Measurements from ENCODE around the gene GADD45G. TPM values are rescaled to one million over a fixed set of nuclear protein-coding genes. Genes with fewer than 3 reads are reported as not detected.

GADD45G gene
- polyA plus RNA-seq, 1 of the 3 experiments (the other 2 are of a cell fraction): 1.3 TPM

DNA sequence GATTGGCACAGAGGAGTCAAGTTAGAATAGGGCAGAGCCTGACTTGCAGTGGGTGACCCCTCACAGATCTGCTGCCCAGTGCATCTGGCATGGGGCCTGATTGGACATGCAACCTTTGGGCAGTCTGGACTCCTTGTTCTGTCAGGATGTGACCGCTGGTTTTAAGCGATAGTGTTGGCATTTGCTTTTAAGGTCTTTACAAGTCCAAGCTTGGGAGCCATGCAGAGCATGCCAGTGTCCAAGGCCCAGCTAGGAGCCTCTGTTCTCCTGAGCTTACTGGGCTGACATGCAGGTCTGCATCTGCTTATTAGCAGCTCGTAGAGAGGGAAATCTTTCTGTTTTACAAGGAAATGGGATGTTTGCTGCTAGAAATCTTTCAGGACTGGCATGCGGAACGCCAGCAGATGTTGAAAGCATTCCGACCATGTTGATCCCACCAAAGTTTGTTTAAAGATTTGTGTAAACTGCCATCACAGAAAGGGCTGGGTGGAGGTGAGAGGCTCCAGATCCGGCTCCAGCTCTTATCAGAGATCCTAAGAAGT lies 27.5 kb downstream of the GADD45G start:
- Histone ChIP-seq H3K9me2 (no peaks in the 10 kb centered on the region), H3F3A (replicated peaks; ENCODE audit: insufficient read depth) (no peaks in the 10 kb centered on the region), H3K4me2 (no peak overlapping the region), H3K9ac (no peak overlapping the region), H3K4me1 (ENCODE audit: control insufficient read depth in 1 of 2, insufficient read depth in 2 of 2, low read depth in 1 of 2, low read length in 1 of 2) (peaks cover 0 to 6% of the 10 kb centered on the region in 2 experiments; a peak in 1 of 4 replicates), H4K20me1 (ENCODE audit: insufficient read depth) (no peaks in the 10 kb centered on the region), H3K27me3 (ENCODE audit: insufficient read depth) (no peaks in the 10 kb centered on the region), H3K27ac (ENCODE audit: low read depth in 2 of 2, low read length in 1 of 2) (no peak overlapping the region), H3K9me3 (no peaks in the 10 kb centered on the region), H3K36me3 (replicated peaks in 1 of 2; ENCODE audit: control insufficient read depth in 1 of 2, insufficient read depth in 2 of 2, low read length in 1 of 2) (no peaks in the 10 kb centered on the region), H3K79me2 (ENCODE audit: insufficient read depth) (no peaks in the 10 kb centered on the region), H2AFZ (ENCODE audit: low read depth) (no peak overlapping the region), H3K4me3 (ENCODE audit: low read depth in 2 of 2, low read length in 1 of 2) (no peak overlapping the region)
- 46% methylated on average over 6 of the region's 7 CpGs for WGBS (ENCODE audit: low lambda C conversion rate)
- no peak for DNase-seq
- ChIA-PET CTCF (interaction anchor here (1.4 kb wide), 1 partner anchor 11 kb away, joined by 4 read pairs; no protein-coding TSS in a partner anchor), POLR2A (interaction anchor here (1.6 kb wide), 1 partner anchor 27 kb away, joined by 3 read pairs; the partner anchor contains the start of gene GADD45G)
- TF ChIP-seq RAD21 (IDR thresholded peaks at IDR 0.05; ENCODE audit: low read length) (no peak), GABPA (IDR thresholded peaks at IDR 0.05; ENCODE audit: low read depth) (no peak), TCF12 (IDR thresholded peaks at IDR 0.05) (no peak), MEF2A (IDR thresholded peaks at IDR 0.05; ENCODE audit: borderline replicate concordance, low read depth) (no peak), TAF1 (IDR thresholded peaks at IDR 0.05; ENCODE audit: borderline replicate concordance, low read depth, low read length) (no peak), GATA2 (CRISPR knock-in tag; IDR thresholded peaks at IDR 0.05) (no peak), CHD2 (IDR thresholded peaks at IDR 0.05; ENCODE audit: low read length, partially characterized antibody) (no peak)
- TF ChIP-seq, protein P1, sequence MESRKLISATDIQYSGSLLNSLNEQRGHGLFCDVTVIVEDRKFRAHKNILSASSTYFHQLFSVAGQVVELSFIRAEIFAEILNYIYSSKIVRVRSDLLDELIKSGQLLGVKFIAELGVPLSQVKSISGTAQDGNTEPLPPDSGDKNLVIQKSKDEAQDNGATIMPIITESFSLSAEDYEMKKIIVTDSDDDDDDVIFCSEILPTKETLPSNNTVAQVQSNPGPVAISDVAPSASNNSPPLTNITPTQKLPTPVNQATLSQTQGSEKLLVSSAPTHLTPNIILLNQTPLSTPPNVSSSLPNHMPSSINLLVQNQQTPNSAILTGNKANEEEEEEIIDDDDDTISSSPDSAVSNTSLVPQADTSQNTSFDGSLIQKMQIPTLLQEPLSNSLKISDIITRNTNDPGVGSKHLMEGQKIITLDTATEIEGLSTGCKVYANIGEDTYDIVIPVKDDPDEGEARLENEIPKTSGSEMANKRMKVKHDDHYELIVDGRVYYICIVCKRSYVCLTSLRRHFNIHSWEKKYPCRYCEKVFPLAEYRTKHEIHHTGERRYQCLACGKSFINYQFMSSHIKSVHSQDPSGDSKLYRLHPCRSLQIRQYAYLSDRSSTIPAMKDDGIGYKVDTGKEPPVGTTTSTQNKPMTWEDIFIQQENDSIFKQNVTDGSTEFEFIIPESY (IDR thresholded peaks at IDR 0.05; ENCODE audit: borderline replicate concordance, low read depth): no peak

DNA sequence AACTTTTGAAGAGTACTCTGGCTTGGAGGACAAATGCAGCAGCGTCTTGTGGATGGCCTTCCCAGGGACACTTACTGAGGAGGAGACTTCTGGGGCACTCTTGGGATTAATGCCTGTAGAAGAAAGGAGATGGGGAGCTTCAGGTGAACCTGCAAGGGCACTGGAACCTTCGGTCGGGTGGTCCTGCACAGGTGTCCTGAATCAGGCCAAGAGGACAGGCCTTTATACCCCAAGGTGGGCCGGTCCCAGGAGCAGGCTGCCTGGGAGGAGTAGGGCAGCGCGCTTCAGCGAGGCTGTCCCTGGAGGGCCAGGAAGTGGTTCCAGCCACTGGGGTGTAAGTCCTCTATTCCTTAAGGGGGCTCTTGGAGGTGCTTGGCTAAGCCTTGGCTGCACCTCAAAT lies 27.9 kb downstream of the GADD45G start:
- H2AFZ ChIP-seq (ENCODE audit: low read depth): no peak overlapping the region
- H3K27me3 ChIP-seq (ENCODE audit: insufficient read depth): no peaks in the 10 kb centered on the region
- H3K4me1 ChIP-seq (ENCODE audit: control insufficient read depth in 1 of 2, insufficient read depth in 2 of 2, low read depth in 1 of 2, low read length in 1 of 2): peaks cover 0 to 6% of the 10 kb centered on the region in 2 experiments; a peak in 1 of 4 replicates
- POLR2A ChIA-PET: no interaction called here
- no peaks in the 10 kb centered on the region for H3K36me3 ChIP-seq (replicated peaks in 1 of 2; ENCODE audit: control insufficient read depth in 1 of 2, insufficient read depth in 2 of 2, low read length in 1 of 2)
- no peaks in the 10 kb centered on the region for H3K79me2 ChIP-seq (ENCODE audit: insufficient read depth)
- H3K9ac ChIP-seq: no peak overlapping the region
- no peak overlapping the region for H3K4me2 ChIP-seq
- H3K27ac ChIP-seq (ENCODE audit: low read depth in 2 of 2, low read length in 1 of 2): no peak overlapping the region
- 71% methylated on average over 1 of the region's 7 CpGs for WGBS (ENCODE audit: low lambda C conversion rate)
- no peaks in the 10 kb centered on the region for H4K20me1 ChIP-seq (ENCODE audit: insufficient read depth)
- no peak overlapping the region for H3K4me3 ChIP-seq (ENCODE audit: low read depth in 2 of 2, low read length in 1 of 2)
- no peaks in the 10 kb centered on the region for H3K9me2 ChIP-seq
- H3F3A ChIP-seq (replicated peaks; ENCODE audit: insufficient read depth): no peaks in the 10 kb centered on the region
- TF ChIP-seq JUND (IDR thresholded peaks at IDR 0.05) (no peak), SIN3A (IDR thresholded peaks at IDR 0.05; ENCODE audit: borderline replicate concordance, low read depth, low read length) (no peak)
- TF ChIP-seq, protein P2, sequence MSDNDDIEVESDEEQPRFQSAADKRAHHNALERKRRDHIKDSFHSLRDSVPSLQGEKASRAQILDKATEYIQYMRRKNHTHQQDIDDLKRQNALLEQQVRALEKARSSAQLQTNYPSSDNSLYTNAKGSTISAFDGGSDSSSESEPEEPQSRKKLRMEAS (IDR thresholded peaks at IDR 0.05; ENCODE audit: low read depth): no peak
- TF ChIP-seq, protein P3, sequence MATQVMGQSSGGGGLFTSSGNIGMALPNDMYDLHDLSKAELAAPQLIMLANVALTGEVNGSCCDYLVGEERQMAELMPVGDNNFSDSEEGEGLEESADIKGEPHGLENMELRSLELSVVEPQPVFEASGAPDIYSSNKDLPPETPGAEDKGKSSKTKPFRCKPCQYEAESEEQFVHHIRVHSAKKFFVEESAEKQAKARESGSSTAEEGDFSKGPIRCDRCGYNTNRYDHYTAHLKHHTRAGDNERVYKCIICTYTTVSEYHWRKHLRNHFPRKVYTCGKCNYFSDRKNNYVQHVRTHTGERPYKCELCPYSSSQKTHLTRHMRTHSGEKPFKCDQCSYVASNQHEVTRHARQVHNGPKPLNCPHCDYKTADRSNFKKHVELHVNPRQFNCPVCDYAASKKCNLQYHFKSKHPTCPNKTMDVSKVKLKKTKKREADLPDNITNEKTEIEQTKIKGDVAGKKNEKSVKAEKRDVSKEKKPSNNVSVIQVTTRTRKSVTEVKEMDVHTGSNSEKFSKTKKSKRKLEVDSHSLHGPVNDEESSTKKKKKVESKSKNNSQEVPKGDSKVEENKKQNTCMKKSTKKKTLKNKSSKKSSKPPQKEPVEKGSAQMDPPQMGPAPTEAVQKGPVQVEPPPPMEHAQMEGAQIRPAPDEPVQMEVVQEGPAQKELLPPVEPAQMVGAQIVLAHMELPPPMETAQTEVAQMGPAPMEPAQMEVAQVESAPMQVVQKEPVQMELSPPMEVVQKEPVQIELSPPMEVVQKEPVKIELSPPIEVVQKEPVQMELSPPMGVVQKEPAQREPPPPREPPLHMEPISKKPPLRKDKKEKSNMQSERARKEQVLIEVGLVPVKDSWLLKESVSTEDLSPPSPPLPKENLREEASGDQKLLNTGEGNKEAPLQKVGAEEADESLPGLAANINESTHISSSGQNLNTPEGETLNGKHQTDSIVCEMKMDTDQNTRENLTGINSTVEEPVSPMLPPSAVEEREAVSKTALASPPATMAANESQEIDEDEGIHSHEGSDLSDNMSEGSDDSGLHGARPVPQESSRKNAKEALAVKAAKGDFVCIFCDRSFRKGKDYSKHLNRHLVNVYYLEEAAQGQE (IDR thresholded peaks at IDR 0.05; ENCODE audit: low read depth, low read length): no peak
- DNase-seq: no peak
- no peaks in the 10 kb centered on the region for H3K9me3 ChIP-seq
- CTCF ChIA-PET: no interaction called here
